ENCODE measurements around the gene SLC37A2. TPM values are rescaled to one million over a fixed set of nuclear protein-coding genes. Genes with fewer than 3 reads are reported as not detected.

The SLC37A2 gene
- total and polyA plus RNA-seq, 2 experiments from 2014 or later: 1.7 to 2.6 TPM

DNA sequence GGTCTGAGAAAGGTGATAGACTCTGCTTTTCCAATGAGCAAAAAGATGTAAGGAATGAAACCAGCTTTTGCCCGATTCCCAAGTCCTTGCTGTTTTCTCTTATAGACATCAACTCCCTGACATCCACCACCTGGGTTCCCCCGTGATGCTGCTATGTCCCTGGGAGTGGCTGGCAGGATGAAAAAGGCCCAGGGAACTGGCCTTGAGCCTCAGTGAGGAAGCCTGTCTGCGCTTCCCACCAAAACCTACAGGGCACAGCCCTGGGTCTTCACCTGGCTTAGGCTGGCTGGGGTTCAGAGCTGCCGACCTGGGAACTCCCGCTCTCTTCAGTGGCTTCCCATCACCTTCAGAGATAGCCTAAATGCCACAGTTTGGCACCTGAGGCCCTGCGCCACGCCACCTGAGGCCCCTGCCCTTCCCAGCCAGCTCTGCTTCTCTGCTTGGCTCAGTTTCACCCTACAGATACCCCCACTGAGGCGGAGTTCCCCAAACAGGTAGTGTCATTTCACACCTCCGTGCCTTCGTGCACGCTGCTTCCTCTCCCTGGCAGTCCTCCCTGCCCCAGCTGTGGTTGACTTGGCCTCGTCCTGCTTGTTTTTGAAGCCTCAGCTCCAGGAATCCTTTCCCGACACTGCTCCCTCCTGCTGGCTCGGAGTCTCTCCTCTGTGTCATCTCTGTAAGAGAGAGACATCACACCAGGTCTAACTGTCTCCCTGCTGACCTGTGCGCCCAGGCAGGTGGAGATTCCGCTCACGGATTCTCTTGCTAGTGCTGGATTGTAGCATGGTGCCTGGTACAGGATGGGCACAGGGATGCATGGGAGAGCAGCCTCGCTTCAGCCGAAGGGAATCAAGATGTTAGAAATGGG, 10.7 kb downstream of the SLC37A2 start:
- Histone ChIP-seq H3K4me3 (no peak overlapping the region), H3F3A (ENCODE audit: insufficient read depth) (no peaks in the 10 kb centered on the region), H4K20me1 (ENCODE audit: insufficient read depth) (no peaks in the 10 kb centered on the region), H3K79me2 (ENCODE audit: insufficient read depth) (no peaks in the 10 kb centered on the region), H3K9ac (no peak overlapping the region), H3K27me3 (replicated peaks; ENCODE audit: insufficient read depth) (no peaks in the 10 kb centered on the region), H3K4me2 (ENCODE audit: unreplicated experiment) (no peak overlapping the region), H3K9me3 (ENCODE audit: low read depth) (no peaks in the 10 kb centered on the region), H3K36me3 (ENCODE audit: low read depth) (no peaks in the 10 kb centered on the region), H3K9me2 (ENCODE audit: insufficient read depth) (no peaks in the 10 kb centered on the region), H3K4me1 (ENCODE audit: insufficient read depth) (peaks cover 24% of the 10 kb centered on the region), H3K27ac (no peak overlapping the region), H2AFZ (no peak overlapping the region)
- WGBS, 2 experiments (ENCODE audit: low coverage in 1 of 2, low lambda C conversion rate in 2 of 2, missing lambda C conversion rate in 2 of 2): 86 to 88% methylated on average over 19 of the region's 19 CpGs
- TF ChIP-seq EZH2 (IDR thresholded peaks at IDR 0.05; ENCODE audit: insufficient read depth, poor library complexity, severe bottlenecking) (no peak), EZH2phosphoT487 (IDR thresholded peaks at IDR 0.05; ENCODE audit: insufficient read depth, low read depth) (no peak)
- no peak for DNase-seq
- in situ Hi-C loops (cut with MboI): no loop called here

DNA sequence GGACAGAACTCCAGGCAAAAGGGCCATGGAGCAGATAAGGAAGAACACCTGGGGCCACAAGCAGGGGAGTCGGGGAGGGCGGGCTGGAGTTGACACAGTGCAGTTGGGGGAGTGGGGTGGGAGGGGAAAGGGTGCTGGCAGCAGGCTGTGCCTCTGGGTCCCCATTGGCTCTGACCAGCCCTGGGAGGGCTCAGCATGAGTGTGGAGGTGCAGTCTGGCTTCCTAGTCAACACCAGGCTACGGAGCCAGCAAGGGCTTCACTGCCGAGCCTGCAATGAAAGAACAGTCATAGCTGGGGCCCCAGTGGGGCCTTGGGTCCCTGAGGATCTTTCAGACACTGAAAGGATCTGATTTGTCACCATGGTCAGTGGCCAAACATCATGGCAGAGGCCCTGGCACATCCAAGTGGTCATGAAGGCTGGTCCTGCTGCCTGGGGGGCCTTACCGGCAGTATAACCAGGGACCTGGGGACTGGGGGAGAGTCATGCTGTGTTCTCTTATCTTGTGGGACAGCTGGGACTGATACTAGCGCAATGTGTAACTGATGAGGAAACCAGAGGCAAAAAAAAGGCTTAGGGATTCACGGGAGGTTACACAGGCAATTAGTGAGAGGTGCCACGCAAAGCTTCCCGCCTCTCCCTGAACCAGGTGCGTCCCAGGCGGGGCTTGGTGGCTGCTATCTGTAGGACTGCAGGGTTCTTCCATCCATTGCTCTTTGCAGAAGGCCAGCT, 11.6 kb downstream of the SLC37A2 start:
- in situ Hi-C loops (cut with MboI): no loop called here
- no peaks in the 10 kb centered on the region for H3K79me2 ChIP-seq (ENCODE audit: insufficient read depth)
- H3K27me3 ChIP-seq (replicated peaks; ENCODE audit: insufficient read depth): no peaks in the 10 kb centered on the region
- H4K20me1 ChIP-seq (ENCODE audit: insufficient read depth): no peaks in the 10 kb centered on the region
- no peak overlapping the region for H3K4me3 ChIP-seq
- H3K4me1 ChIP-seq (ENCODE audit: insufficient read depth): peaks cover 23% of the 10 kb centered on the region
- H3F3A ChIP-seq (ENCODE audit: insufficient read depth): no peaks in the 10 kb centered on the region
- no peak for TF ChIP-seq EZH2phosphoT487 (IDR thresholded peaks at IDR 0.05; ENCODE audit: insufficient read depth, low read depth)
- TF ChIP-seq EZH2 (IDR thresholded peaks at IDR 0.05; ENCODE audit: insufficient read depth, poor library complexity, severe bottlenecking): no peak
- H3K27ac ChIP-seq: no peak overlapping the region
- DNase-seq: no peak
- H2AFZ ChIP-seq: no peak overlapping the region
- H3K9me3 ChIP-seq (ENCODE audit: low read depth): no peaks in the 10 kb centered on the region
- H3K9me2 ChIP-seq (ENCODE audit: insufficient read depth): no peaks in the 10 kb centered on the region
- WGBS, 2 experiments (ENCODE audit: low coverage in 1 of 2, low lambda C conversion rate in 2 of 2, missing lambda C conversion rate in 2 of 2): 98% methylated on average over 10 to 11 of the region's 11 CpGs
- H3K36me3 ChIP-seq (ENCODE audit: low read depth): no peaks in the 10 kb centered on the region
- no peak overlapping the region for H3K9ac ChIP-seq
- no peak overlapping the region for H3K4me2 ChIP-seq (ENCODE audit: unreplicated experiment)

DNA sequence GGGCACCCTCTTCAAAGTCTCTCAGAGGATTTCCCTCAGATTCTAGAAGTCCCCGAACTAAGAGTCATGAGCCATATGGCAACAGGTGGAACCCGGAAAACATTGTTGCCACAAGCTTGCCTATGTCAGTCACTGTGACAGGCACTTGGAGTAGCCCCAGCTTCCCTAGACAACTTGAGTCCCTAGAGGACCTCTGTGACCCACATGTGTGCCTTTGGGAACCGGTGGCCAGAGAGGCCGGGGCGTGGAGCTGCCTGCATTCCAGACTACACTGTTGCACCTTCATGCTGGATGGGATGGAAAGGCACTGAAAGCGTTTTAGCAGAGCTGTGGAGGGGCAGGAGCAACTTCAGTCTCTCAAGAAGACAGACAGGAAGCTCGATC, 12.1 kb downstream of the SLC37A2 start:
- WGBS, 2 experiments (ENCODE audit: low coverage in 1 of 2, low lambda C conversion rate in 2 of 2, missing lambda C conversion rate in 2 of 2): 88 to 96% methylated on average over 7 of the region's 7 CpGs
- Histone ChIP-seq H3K27ac (no peak overlapping the region), H3K4me2 (ENCODE audit: unreplicated experiment) (no peak overlapping the region)

DNA sequence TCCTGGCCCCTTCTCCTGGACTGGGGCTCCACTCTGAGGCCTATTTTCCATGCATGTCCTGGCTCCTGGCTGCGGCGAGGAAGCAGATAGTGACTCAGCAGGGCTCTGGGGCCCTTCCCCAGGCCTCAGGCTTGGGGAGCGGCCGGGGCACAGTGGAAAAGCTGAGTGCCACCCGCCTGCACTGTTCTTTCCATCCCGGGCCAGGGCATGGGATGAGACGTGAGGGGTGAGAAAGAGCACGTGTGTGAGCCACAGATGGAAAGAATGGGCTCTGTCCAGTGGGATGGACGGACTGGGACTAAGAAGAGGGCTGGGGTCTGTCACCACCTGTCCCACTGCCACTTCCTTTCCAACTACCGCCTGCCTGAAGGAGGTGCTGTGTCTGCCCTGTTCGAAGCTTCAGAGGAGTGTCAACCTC, 12.8 kb downstream of the SLC37A2 start:
- Histone ChIP-seq H4K20me1 (ENCODE audit: insufficient read depth) (no peaks in the 10 kb centered on the region), H3K4me3 (no peak overlapping the region), H3K27ac (no peak overlapping the region), H2AFZ (no peak overlapping the region), H3K9ac (no peak overlapping the region; the same call in 1 of the 2 replicates), H3K4me1 (ENCODE audit: insufficient read depth) (peaks cover 11% of the 10 kb centered on the region), H3F3A (ENCODE audit: insufficient read depth) (no peaks in the 10 kb centered on the region), H3K36me3 (ENCODE audit: low read depth) (no peaks in the 10 kb centered on the region), H3K79me2 (ENCODE audit: insufficient read depth) (no peaks in the 10 kb centered on the region), H3K9me2 (ENCODE audit: insufficient read depth) (no peaks in the 10 kb centered on the region), H3K4me2 (ENCODE audit: unreplicated experiment) (no peak overlapping the region), H3K27me3 (replicated peaks; ENCODE audit: insufficient read depth) (no peaks in the 10 kb centered on the region), H3K9me3 (ENCODE audit: low read depth) (no peaks in the 10 kb centered on the region)
- peak; percentile 72 for DNase-seq
- 55 to 63% methylated on average over 10 to 11 of the region's 11 CpGs for WGBS, 2 experiments (ENCODE audit: low coverage in 1 of 2, low lambda C conversion rate in 2 of 2, missing lambda C conversion rate in 2 of 2)
- TF ChIP-seq EZH2 (IDR thresholded peaks at IDR 0.05; ENCODE audit: insufficient read depth, poor library complexity, severe bottlenecking) (no peak), EZH2phosphoT487 (IDR thresholded peaks at IDR 0.05; ENCODE audit: insufficient read depth, low read depth) (no peak)
- in situ Hi-C loops (cut with MboI): no loop called here

More for the DNA sequence above, 12.1 kb downstream of the SLC37A2 start:
- Histone ChIP-seq H3K27me3 (replicated peaks; ENCODE audit: insufficient read depth) (no peaks in the 10 kb centered on the region), H3K9me2 (ENCODE audit: insufficient read depth) (no peaks in the 10 kb centered on the region), H3K9me3 (ENCODE audit: low read depth) (no peaks in the 10 kb centered on the region), H3K4me3 (no peak overlapping the region), H3K79me2 (ENCODE audit: insufficient read depth) (no peaks in the 10 kb centered on the region), H4K20me1 (ENCODE audit: insufficient read depth) (no peaks in the 10 kb centered on the region), H3K9ac (no peak overlapping the region; the same call in 1 of the 2 replicates), H3F3A (ENCODE audit: insufficient read depth) (no peaks in the 10 kb centered on the region), H3K4me1 (ENCODE audit: insufficient read depth) (peaks cover 17% of the 10 kb centered on the region), H3K36me3 (ENCODE audit: low read depth) (no peaks in the 10 kb centered on the region), H2AFZ (no peak overlapping the region)
- DNase-seq: no peak
- TF ChIP-seq EZH2phosphoT487 (IDR thresholded peaks at IDR 0.05; ENCODE audit: insufficient read depth, low read depth): no peak
- no peak for TF ChIP-seq EZH2 (IDR thresholded peaks at IDR 0.05; ENCODE audit: insufficient read depth, poor library complexity, severe bottlenecking)
- in situ Hi-C loops (cut with MboI): no loop called here
